ENCODE results near the gene SPTBN1.
A peak's percentile ranks its signal among the peaks of the same experiment; 100 is the strongest.

SPTBN1 gene

GRCh38 chr2:54424555-54425163, 31.5 kb upstream of the SPTBN1 start:
- no peak overlapping the region for H3K4me3 Mint-ChIP-seq
- CTCF ChIA-PET = interaction anchor here (0.6 kb wide), 1 partner anchor 114 kb away, joined by 3 read pairs; no protein-coding TSS in a partner anchor
- H3K36me3 Mint-ChIP-seq = peaks cover 3% of the 10 kb centered on the region
- peaks cover 8% of the 10 kb centered on the region for H3K9me3 Mint-ChIP-seq
- peaks cover 21% of the 10 kb centered on the region for H3K4me1 Mint-ChIP-seq
- no peaks in the 10 kb centered on the region for H3K27me3 Mint-ChIP-seq
- DNase-seq = no peak
- no peak overlapping the region for H3K27ac Mint-ChIP-seq

GRCh38 chr2:54428108-54428831, 27.9 kb upstream of the SPTBN1 start:
- Mint-ChIP-seq H3K4me1 (peaks cover 9% of the 10 kb centered on the region), H3K36me3 (no peaks in the 10 kb centered on the region), H3K27ac (no peak overlapping the region), H3K27me3 (no peaks in the 10 kb centered on the region), H3K9me3 (no peaks in the 10 kb centered on the region), H3K4me3 (no peak overlapping the region)
- CTCF ChIA-PET = no interaction called here
- DNase-seq = no peak

- Mint-ChIP-seq H3K4me1 (peaks cover 9% of the 10 kb centered on the region), H3K9me3 (no peaks in the 10 kb centered on the region), H3K36me3 (no peaks in the 10 kb centered on the region), H3K27ac (no peak overlapping the region), H3K4me3 (no peak overlapping the region), H3K27me3 (no peaks in the 10 kb centered on the region)
- DNase-seq = no peak
- CTCF ChIA-PET = no interaction called here
Observed at GRCh38 chr2:54429054-54429453, 27.1 kb upstream of the SPTBN1 start.

DNA sequence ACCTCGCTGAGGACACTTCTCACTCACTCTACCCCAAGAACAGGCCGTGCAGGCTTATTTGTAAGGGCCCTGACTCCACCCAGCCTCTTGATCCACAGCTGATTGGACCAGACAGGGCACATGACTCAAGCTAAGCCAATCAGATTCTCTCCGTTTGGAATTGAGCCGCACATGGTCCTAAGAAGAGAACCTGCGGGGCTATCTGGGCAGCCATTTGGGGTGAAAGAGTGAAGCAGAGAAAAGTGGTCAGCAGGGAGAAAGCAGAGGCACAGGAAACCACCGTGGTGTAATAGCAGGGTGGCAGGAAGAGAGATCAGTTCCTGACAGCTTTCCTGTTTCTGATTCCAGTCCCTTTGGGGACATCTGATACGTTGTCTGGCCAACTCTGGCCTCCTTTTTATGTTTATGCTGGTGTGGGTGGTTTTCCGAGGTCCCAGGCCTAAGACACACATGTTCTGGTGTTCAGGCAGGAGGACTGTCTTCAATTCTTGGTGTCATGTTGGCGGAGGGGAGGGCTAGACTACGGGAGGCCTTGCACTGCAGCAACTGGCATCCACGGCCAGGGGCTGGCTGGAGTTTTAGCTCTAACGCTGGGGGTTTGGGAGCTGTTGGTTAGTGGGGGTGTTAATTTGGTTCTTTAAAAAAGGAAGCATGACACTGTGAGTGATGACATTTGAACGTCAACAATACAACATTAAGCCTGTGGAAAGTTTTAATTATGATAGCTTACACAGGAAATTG, 26.1 kb upstream of the SPTBN1 start:
- H3K4me1 Mint-ChIP-seq = peaks cover 9% of the 10 kb centered on the region
- DNase-seq = peak; percentile 23
- H3K27ac Mint-ChIP-seq = no peak overlapping the region
- no peaks in the 10 kb centered on the region for H3K27me3 Mint-ChIP-seq
- CTCF ChIA-PET = no interaction called here
- no peaks in the 10 kb centered on the region for H3K9me3 Mint-ChIP-seq
- H3K36me3 Mint-ChIP-seq = no peaks in the 10 kb centered on the region
- H3K4me3 Mint-ChIP-seq = no peak overlapping the region

DNA sequence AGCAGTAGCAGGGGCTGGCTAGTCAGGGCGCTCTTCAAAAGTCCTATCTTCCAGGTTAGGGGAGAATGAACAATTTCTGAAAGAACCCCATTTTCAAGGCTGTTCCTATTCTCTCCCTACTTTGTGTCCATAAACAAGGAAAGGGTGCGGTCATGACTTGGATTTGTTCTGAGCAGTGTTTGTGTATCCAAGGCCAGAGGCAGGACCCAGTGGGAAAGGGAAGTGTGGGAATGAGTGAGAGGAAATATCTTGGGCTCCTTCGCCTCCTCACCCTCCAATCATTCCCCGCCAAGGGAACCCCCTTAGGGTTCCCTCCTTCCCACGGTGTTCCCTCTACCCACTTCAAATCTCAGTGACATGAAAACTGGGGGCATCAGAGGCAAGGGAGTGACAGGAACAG, 25.5 kb upstream of the SPTBN1 start:
- H3K4me3 Mint-ChIP-seq = no peak overlapping the region
- no peaks in the 10 kb centered on the region for H3K9me3 Mint-ChIP-seq
- no peaks in the 10 kb centered on the region for H3K27me3 Mint-ChIP-seq
- H3K27ac Mint-ChIP-seq = no peak overlapping the region
- peaks cover 9% of the 10 kb centered on the region for H3K4me1 Mint-ChIP-seq
- DNase-seq = no peak
- no peaks in the 10 kb centered on the region for H3K36me3 Mint-ChIP-seq
- CTCF ChIA-PET = no interaction called here

GRCh38 chr2:54432251-54433015, 23.7 kb upstream of the SPTBN1 start:
- no peaks in the 10 kb centered on the region for H3K9me3 Mint-ChIP-seq
- H3K27ac Mint-ChIP-seq = no peak overlapping the region
- CTCF ChIA-PET = no interaction called here

GRCh38 chr2:54434229-54434628, 21.9 kb upstream of the SPTBN1 start:
- no peaks in the 10 kb centered on the region for H3K9me3 Mint-ChIP-seq
- CTCF ChIA-PET = no interaction called here
- peaks cover 9% of the 10 kb centered on the region for H3K4me1 Mint-ChIP-seq
- no peaks in the 10 kb centered on the region for H3K36me3 Mint-ChIP-seq
- no peak overlapping the region for H3K27ac Mint-ChIP-seq
- H3K4me3 Mint-ChIP-seq = no peak overlapping the region
- H3K27me3 Mint-ChIP-seq = no peaks in the 10 kb centered on the region
- no peak for DNase-seq

More at GRCh38 chr2:54432251-54433015, 23.7 kb upstream of the SPTBN1 start:
- Mint-ChIP-seq H3K4me3 (no peak overlapping the region), H3K36me3 (no peaks in the 10 kb centered on the region), H3K27me3 (no peaks in the 10 kb centered on the region), H3K4me1 (peaks cover 9% of the 10 kb centered on the region)
- DNase-seq = no peak

- CTCF ChIA-PET = no interaction called here
- no peaks in the 10 kb centered on the region for H3K27me3 Mint-ChIP-seq
- no peaks in the 10 kb centered on the region for H3K9me3 Mint-ChIP-seq
- no peak for DNase-seq
- no peaks in the 10 kb centered on the region for H3K36me3 Mint-ChIP-seq
- no peak overlapping the region for H3K4me3 Mint-ChIP-seq
- no peak overlapping the region for H3K27ac Mint-ChIP-seq
- H3K4me1 Mint-ChIP-seq = peaks cover 6% of the 10 kb centered on the region
Observed at GRCh38 chr2:54434711-54435110, 21.4 kb upstream of the SPTBN1 start.

GRCh38 chr2:54435325-54436226, 20.6 kb upstream of the SPTBN1 start:
- H3K27ac Mint-ChIP-seq = no peak overlapping the region
- CTCF ChIA-PET = no interaction called here
- no peaks in the 10 kb centered on the region for H3K4me1 Mint-ChIP-seq
- H3K9me3 Mint-ChIP-seq = no peaks in the 10 kb centered on the region
- H3K4me3 Mint-ChIP-seq = no peak overlapping the region
- no peaks in the 10 kb centered on the region for H3K36me3 Mint-ChIP-seq
- H3K27me3 Mint-ChIP-seq = no peaks in the 10 kb centered on the region
- DNase-seq = no peak

- Mint-ChIP-seq H3K4me1 (no peaks in the 10 kb centered on the region), H3K27me3 (no peaks in the 10 kb centered on the region)
- CTCF ChIA-PET = no interaction called here
Observed at GRCh38 chr2:54437588-54437987, 18.5 kb upstream of the SPTBN1 start.

GRCh38 chr2:54438271-54438670, 17.9 kb upstream of the SPTBN1 start:
- CTCF ChIA-PET = no interaction called here
- DNase-seq = no peak
- Mint-ChIP-seq H3K4me1 (no peaks in the 10 kb centered on the region), H3K36me3 (no peaks in the 10 kb centered on the region), H3K27ac (no peak overlapping the region), H3K27me3 (no peaks in the 10 kb centered on the region), H3K9me3 (no peaks in the 10 kb centered on the region), H3K4me3 (no peak overlapping the region)

More at GRCh38 chr2:54437588-54437987, 18.5 kb upstream of the SPTBN1 start:
- no peak for DNase-seq
- Mint-ChIP-seq H3K4me3 (no peak overlapping the region), H3K27ac (no peak overlapping the region), H3K9me3 (no peaks in the 10 kb centered on the region), H3K36me3 (no peaks in the 10 kb centered on the region)

- DNase-seq = no peak
- Mint-ChIP-seq H3K9me3 (no peaks in the 10 kb centered on the region), H3K27ac (no peak overlapping the region), H3K36me3 (no peaks in the 10 kb centered on the region), H3K4me1 (no peaks in the 10 kb centered on the region), H3K27me3 (no peaks in the 10 kb centered on the region), H3K4me3 (no peak overlapping the region)
- CTCF ChIA-PET = no interaction called here
Observed at GRCh38 chr2:54439582-54439981, 16.5 kb upstream of the SPTBN1 start.

DNA sequence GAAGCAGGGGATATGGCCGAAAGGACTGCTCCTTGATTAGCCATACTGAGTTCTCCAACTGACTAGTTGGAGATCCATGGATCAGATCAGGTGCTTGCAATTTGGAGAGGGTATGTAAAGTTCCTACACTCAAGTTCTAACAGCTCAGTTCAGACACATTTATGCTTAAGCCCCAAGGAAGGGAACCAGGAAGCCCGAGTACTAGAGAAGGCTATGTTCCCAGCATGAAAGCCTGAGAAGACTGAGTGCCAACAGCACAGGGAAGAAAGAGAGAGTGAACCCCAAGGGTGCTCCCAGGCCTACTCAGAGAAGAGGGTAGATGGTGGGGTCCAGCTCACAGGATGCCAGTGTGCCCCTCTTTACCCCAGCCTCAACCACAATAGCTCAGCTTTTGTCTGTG, 16.1 kb upstream of the SPTBN1 start:
- no peak for DNase-seq
- no peaks in the 10 kb centered on the region for H3K36me3 Mint-ChIP-seq
- CTCF ChIA-PET = no interaction called here
- H3K4me1 Mint-ChIP-seq = no peaks in the 10 kb centered on the region
- no peak overlapping the region for H3K27ac Mint-ChIP-seq
- no peak overlapping the region for H3K4me3 Mint-ChIP-seq
- H3K27me3 Mint-ChIP-seq = no peaks in the 10 kb centered on the region
- no peaks in the 10 kb centered on the region for H3K9me3 Mint-ChIP-seq

DNA sequence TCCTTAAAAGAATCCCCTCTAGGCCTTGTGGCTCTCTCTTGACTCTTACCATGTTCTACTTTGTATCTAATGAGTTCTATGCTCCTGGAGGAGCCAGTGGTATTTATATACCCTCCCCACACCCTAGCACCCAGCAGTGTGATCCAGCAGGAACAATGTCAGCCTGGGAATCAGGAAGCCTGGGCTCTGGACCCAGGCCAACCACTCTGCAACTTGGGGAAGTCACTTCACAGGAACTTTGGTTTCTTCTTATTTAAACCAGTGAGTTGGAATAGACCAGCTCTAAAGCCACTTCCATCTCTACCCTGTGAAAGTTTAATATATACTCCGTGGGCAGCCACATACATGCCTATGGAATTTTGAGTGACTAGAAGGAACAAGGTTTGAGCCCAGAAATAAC, 11.6 kb upstream of the SPTBN1 start:
- Mint-ChIP-seq H3K27ac (no peak overlapping the region), H3K4me1 (no peaks in the 10 kb centered on the region), H3K9me3 (no peaks in the 10 kb centered on the region), H3K4me3 (no peak overlapping the region), H3K36me3 (no peaks in the 10 kb centered on the region), H3K27me3 (peaks cover 13% of the 10 kb centered on the region)
- CTCF ChIA-PET = no interaction called here
- no peak for DNase-seq
